GM12874 (cell line): ENCODE data around the gene GRK4.
A peak's percentile ranks its signal among the peaks of the same experiment; 100 is the strongest.

ENCODE experiments used
- TF ChIP-seq, protein P1 (sequence below): IDR thresholded peaks from 2 replicates; pipeline ENCODE4 v1.5.1; 2011; ENCODE audit warnings: low read depth, mild to moderate bottlenecking, control low read depth, low read length, moderate library complexity; ENCODE audit not compliant: insufficient read depth

The GRK4 gene

DNA sequence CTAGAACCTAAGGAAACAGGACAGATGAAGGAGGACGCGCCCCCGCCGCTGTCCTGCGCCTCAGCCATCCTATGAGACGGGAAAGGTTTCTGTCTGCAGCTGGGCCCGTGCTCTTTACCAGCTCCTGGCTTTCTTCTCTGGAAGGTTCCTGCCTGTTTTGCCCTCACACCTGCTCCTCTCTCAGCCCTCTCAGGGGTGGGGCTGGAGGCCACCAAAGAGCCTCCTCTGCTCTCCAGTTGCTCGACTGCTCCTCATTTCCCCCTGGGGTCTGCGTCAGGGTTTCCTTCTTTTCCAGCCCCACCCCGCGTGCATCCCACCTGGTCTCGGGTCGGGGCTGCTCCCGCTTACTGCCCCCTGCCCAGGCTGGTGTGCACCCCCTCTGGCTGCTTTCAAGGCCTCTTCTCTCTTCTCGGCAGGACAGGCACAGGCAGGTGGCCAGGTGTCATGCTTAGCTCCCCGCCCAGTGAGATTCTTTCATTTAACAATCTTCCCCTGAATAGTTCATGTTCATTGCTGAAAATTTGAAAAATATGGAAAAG, 106.4 kb downstream of the GRK4 start:
- TF ChIP-seq, protein P1, sequence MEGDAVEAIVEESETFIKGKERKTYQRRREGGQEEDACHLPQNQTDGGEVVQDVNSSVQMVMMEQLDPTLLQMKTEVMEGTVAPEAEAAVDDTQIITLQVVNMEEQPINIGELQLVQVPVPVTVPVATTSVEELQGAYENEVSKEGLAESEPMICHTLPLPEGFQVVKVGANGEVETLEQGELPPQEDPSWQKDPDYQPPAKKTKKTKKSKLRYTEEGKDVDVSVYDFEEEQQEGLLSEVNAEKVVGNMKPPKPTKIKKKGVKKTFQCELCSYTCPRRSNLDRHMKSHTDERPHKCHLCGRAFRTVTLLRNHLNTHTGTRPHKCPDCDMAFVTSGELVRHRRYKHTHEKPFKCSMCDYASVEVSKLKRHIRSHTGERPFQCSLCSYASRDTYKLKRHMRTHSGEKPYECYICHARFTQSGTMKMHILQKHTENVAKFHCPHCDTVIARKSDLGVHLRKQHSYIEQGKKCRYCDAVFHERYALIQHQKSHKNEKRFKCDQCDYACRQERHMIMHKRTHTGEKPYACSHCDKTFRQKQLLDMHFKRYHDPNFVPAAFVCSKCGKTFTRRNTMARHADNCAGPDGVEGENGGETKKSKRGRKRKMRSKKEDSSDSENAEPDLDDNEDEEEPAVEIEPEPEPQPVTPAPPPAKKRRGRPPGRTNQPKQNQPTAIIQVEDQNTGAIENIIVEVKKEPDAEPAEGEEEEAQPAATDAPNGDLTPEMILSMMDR: no peak

DNA sequence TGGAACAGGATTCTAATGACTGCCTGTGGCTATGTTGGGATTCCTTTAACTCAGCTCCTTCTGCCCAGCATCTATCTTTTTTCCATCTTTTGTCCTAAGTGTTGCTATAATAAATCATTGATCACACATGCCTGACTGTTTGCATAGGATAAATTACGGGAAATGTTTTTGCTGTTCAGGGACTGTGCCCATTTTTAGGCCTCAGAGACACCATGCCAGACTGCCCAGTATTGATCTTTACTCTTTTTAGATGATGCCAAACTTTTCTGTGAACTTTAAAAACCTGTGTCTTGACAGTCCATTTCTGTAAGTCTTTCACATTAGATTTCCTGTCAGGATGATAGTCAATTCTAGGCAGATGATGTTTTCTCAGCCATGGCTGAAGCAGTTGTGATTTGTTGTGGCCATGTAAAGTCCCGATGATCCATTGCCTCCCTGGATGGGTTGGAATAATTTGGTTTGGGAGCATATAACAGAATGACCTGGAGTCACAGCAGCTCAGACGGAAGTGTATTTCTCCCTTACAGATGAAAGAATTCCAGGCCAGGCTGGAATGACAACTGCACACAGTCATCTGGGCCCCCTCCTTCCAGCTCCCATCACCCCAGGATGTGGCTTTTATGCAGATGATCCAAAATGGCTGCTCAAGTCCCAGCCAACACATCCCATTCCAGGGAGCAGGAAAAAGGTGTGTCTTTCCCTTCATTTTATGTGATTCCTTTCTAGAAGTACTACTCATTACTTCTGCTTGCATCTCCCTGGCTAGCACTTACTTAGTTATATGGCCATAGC, 107.5 kb downstream of the GRK4 start:
- TF ChIP-seq, protein P1: no peak

DNA sequence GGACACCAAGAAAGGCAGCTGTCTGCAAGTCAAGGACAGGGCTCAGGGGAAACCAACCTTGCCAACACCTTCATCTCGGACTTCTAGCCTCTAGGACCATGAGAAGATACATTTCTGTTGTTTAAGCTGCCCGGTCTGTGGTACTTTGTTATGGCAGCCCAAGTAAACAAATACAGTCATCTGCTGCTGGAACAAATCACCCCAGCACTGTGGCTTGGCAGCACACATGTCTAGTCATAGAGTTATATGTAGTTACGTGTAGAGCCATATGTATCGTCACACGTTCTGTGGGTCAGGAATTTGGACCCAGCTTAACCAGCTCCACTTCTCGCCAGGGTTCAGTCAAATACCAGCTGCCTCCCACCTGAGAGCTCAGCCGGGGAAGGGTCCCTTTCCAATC, 108.4 kb downstream of the GRK4 start:
- TF ChIP-seq, protein P1: no peak

DNA sequence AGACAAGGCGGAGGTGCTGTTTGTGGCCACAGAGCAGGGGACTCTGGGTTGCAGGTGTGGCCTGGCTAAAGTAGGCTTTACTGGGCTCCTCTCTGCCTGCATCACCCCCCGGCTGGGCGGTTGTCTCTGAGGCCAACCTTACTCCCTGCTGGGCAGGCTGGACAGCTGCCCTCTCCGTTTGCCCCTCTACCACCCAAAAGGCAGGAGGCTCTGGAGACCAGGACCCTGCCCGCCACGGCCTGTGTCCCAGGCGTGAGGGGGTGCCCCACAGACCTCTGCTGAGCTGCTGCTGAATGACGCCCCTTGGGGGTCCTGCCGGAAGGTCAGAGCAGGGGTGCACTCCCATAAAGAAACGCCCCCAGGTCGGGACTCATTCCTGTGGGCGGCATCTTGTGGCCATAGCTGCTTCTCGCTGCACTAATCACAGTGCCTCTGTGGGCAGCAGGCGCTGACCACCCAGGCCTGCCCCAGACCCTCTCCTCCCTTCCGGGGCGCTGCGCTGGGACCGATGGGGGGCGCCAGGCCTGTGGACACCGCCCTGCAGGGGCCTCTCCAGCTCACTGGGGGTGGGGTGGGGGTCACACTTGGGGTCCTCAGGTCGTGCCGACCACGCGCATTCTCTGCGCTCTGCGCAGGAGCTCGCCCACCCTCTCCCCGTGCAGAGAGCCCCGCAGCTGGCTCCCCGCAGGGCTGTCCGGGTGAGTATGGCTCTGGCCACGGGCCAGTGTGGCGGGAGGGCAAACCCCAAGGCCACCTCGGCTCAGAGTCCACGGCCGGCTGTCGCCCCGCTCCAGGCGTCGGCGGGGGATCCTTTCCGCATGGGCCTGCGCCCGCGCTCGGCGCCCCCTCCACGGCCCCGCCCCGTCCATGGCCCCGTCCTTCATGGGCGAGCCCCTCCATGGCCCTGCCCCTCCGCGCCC, 110.0 kb downstream of the GRK4 start:
- TF ChIP-seq, protein P1: peak; percentile 38

DNA sequence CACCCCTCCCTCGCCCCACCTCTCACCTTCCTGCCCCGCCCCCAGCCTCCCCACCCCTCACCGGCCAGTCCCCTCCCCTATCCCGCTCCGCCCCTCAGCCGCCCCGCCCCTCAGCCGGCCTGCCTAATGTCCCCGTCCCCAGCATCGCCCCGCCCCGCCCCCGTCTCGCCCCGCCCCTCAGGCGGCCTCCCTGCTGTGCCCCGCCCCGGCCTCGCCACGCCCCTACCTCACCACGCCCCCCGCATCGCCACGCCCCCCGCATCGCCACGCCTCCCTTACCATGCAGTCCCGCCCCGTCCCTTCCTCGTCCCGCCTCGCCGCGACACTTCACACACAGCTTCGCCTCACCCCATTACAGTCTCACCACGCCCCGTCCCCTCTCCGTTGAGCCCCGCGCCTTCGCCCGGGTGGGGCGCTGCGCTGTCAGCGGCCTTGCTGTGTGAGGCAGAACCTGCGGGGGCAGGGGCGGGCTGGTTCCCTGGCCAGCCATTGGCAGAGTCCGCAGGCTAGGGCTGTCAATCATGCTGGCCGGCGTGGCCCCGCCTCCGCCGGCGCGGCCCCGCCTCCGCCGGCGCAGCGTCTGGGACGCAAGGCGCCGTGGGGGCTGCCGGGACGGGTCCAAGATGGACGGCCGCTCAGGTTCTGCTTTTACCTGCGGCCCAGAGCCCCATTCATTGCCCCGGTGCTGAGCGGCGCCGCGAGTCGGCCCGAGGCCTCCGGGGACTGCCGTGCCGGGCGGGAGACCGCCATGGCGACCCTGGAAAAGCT, 110.9 kb downstream of the GRK4 start, which contains the start of the genes HTT and HTT-AS:
Gene HTT, plus strand, starts transcription at position 604 of the 768 bp plus-strand sequence. Its CDS starts 145 bp downstream, at position 749.
Gene HTT-AS, minus strand, starts transcription at position 461 of the 768 bp plus-strand sequence.
- TF ChIP-seq, protein P1: 0 out of 2 replicates have a peak, but pooled peaks have one; percentile 22

DNA sequence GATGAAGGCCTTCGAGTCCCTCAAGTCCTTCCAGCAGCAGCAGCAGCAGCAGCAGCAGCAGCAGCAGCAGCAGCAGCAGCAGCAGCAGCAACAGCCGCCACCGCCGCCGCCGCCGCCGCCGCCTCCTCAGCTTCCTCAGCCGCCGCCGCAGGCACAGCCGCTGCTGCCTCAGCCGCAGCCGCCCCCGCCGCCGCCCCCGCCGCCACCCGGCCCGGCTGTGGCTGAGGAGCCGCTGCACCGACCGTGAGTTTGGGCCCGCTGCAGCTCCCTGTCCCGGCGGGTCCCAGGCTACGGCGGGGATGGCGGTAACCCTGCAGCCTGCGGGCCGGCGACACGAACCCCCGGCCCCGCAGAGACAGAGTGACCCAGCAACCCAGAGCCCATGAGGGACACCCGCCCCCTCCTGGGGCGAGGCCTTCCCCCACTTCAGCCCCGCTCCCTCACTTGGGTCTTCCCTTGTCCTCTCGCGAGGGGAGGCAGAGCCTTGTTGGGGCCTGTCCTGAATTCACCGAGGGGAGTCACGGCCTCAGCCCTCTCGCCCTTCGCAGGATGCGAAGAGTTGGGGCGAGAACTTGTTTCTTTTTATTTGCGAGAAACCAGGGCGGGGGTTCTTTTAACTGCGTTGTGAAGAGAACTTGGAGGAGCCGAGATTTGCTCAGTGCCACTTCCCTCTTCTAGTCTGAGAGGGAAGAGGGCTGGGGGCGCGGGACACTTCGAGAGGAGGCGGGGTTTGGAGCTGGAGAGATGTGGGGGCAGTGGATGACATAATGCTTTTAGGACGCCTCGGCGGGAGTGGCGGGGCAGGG, 111.7 kb downstream of the GRK4 start:
- TF ChIP-seq, protein P1: no peak
